Left renal pelvis (tissue), 4 donors: ENCODE data around the gene LAMB3. TPM values are rescaled to one million over a fixed set of nuclear protein-coding genes. Genes with fewer than 3 reads are reported as not detected.

ENCODE experiments used
- DNase-seq, 4 donors: peaks; one replicate each; pipeline ENCODE4 v3.0.0-alpha.2; 2013; ENCODE audit warnings: low read depth in 4 of 4, low spot score in 3 of 4
- polyA plus RNA-seq, 4 donors: library from polyadenylated mRNA; unstranded; fragments of 120-200 nt; gene quantifications; one replicate each; pipeline ENCODE4 v1.2.1, GENCODE V29; 2013; ENCODE audit not compliant: insufficient read length in 4 of 4

The LAMB3 gene
- polyA plus RNA-seq, 4 donors: 0.35 to 2.1 (median 1.4) TPM

DNA sequence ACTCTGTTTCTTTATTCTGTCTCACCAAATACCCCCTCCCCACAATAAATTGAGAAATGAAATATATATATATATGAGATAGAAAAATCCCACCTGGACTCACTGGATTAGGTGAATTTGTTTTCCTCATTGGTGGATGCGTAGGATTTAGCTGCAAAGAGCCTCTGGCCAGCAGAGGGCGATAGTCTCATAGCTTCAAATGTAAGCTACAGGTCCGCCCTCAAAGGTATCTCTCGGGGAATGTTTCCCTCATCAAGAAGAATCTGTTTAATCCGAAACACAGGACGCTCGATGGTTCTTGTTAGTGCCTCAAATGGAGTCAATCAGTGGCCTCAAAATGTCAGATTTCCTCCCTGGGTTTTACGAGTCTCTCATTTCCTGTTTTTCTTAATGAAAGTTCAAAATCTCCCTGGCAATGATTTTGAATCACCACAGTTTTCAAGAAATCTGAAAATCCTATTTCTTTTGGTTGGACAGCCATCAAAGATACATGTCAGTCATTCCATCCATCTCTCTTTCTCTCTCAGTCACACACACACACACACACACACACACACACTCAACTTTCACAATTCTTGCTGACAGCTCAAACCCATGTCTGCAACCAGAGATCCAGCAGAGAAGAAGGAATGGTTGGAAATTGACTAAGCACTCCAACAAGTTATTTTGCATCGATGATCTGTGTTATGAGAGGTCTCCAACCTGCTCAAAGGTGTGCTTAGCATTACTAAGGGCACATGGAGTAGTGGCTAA is 82.6 kb downstream of the LAMB3 start:
- peak in 3 of 4 donors; percentile 56 to 61 (median 59) for DNase-seq

GRCh38 chr1:209567698-209568175 is 84.5 kb downstream of the LAMB3 start:
- DNase-seq: no peak

DNA sequence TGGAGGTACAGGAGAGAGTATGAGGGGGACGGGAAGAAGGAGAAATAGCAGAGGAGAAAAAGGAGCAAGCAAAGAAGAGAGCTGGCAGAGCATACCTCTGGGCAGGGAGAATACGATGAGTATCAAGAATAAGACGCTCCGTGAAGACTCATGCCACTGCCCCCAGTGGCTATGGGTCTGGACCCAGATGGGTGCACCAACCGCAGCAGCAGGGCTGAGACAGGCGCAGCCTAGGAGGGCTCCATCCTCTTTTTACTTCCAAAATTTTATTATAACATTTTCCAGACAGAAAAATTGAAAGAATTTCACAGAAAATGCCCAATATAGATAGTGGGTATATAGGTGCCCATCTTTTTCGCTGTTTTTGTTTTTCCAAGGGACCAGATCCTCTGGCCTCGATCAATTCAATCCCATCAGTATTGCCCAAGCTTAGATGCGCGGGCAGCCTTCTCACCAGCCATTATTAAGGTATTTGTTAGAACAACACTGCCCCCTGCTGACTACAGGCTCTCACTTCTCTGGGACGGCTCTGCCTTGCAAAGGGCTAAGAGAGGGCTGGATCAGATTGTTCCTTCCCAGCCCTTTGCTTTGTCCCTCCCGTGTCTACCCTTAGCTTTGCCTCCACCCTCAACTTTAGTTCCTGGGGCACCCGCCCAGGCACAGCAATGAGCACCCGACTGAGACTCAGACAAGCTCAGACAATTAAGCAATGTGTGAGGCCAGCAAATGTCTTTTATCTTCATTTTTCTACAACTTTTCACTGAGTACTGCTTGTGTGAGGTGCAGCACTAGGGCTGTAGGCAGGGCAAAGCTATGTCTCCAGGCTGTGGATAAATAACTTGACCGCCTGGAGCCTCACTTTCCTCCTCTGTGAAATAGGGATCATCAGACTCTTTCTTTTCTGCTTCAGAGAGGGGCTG is 86.2 kb downstream of the LAMB3 start:
- peak in 3 of 4 donors; percentile 56 to 77 (median 62) for DNase-seq

Other genes starting within 250 kb of the LAMB3 start
- gene CAMK1G, start 68.7 kb downstream of the LAMB3 start, polyA plus RNA-seq: 1 to 10 TPM; 1.4 to 6.3 (median 4.7) TPM
- gene G0S2, start 23.0 kb upstream of the LAMB3 start, polyA plus RNA-seq: 10 to 100 TPM in 2 of 4 donors, 1 to 10 TPM in 2; 5.8 to 12.7 (median 9.5) TPM
- gene HSD11B1, start 52.4 kb upstream of the LAMB3 start, polyA plus RNA-seq: under 1 TPM; 0.17 to 0.90 (median 0.39) TPM
- 1 to 10 TPM; 1.1 to 2.6 (median 1.7) TPM for gene TRAF3IP3, start 103.6 kb upstream of the LAMB3 start, polyA plus RNA-seq
- 1 to 10 TPM; 1.3 to 4.0 (median 3.4) TPM for gene C1orf74, start 132.1 kb upstream of the LAMB3 start, polyA plus RNA-seq
- gene IRF6, start 153.7 kb upstream of the LAMB3 start, polyA plus RNA-seq: 10 to 100 TPM in 3 of 4 donors, under 1 TPM in 1; 0.52 to 22.5 (median 17.6) TPM
- 10 to 100 TPM in 3 of 4 donors, 1 to 10 TPM in 1; 8.1 to 11.1 (median 10.5) TPM for gene UTP25, start 175.5 kb upstream of the LAMB3 start, polyA plus RNA-seq